ENCODE measurements around the gene REV3L.

The REV3L gene

DNA sequence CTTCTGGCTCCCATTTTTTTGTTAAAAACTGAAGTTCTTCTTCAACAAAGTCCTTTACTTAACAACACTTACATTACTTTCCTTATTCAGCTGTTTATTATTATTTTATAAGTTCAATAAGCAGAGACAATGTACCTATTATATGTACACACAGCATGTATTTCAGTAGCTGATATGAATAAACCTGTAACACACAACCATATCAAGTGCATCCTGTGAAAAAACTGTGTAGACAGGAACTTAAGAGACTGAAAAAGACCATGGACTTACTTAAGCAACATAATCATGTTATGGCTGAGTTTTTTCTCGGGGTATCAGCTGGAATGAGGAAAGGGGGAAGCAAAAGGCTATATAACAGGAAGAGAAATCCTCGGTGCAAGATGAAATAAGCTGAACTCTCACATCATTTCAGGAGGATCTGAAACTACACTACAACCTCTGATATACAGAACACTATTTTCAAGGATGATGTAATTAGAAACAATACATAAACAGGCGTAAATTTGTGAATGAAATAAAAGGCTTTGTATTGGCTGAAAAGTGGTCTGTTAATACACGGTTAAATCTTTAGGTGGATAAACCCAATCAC lies 70.9 kb downstream of the REV3L start:
- no peaks in the 10 kb centered on the region for H3K9me3 ChIP-seq (ENCODE audit: control insufficient read depth, low read length)
- no peak overlapping the region for H3K9ac ChIP-seq
- H2AFZ ChIP-seq: no peak overlapping the region
- no peak overlapping the region for H3K4me2 ChIP-seq (ENCODE audit: low read length)
- no peaks in the 10 kb centered on the region for H3K36me3 ChIP-seq (ENCODE audit: control insufficient read depth, insufficient read depth, low read length)
- no peak for TF ChIP-seq CTCF (IDR thresholded peaks at IDR 0.05)
- H3K4me1 ChIP-seq: no peaks in the 10 kb centered on the region
- H3K4me3 ChIP-seq (ENCODE audit: low read depth, low read length): no peak overlapping the region
- peaks cover under 1% of the 10 kb centered on the region for H3K79me2 ChIP-seq
- H3K27ac ChIP-seq: no peak overlapping the region
- no peaks in the 10 kb centered on the region for H3K27me3 ChIP-seq (ENCODE audit: control insufficient read depth, insufficient read depth, low read length)

DNA sequence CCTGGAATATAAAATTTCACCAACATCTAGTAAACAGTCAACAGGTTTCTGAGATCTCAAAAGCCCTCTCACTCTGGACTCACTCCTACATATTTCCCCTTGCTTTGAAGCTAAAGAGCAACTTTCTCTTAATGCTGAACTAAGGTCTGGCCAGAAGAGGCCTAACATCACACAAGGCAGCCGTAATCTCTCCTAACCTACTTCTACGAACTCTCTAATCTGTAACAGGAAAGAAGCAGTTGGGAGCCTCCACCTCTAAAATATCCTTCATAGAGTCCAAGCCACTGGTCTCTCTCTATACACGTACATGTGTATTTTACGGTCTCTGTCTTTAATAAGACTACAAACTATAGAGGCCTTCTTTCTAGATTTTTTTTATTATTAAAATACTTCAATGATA lies 72.0 kb downstream of the REV3L start:
- Histone ChIP-seq H3K79me2 (no peaks in the 10 kb centered on the region), H3K36me3 (ENCODE audit: control insufficient read depth, insufficient read depth, low read length) (no peaks in the 10 kb centered on the region), H3K4me2 (ENCODE audit: low read length) (no peak overlapping the region), H3K4me1 (no peaks in the 10 kb centered on the region), H3K27me3 (ENCODE audit: control insufficient read depth, insufficient read depth, low read length) (no peaks in the 10 kb centered on the region), H3K9ac (no peak overlapping the region), H3K4me3 (ENCODE audit: low read depth, low read length) (no peak overlapping the region), H3K27ac (no peak overlapping the region), H3K9me3 (ENCODE audit: control insufficient read depth, low read length) (no peaks in the 10 kb centered on the region), H2AFZ (no peak overlapping the region)
- no peak for TF ChIP-seq CTCF (IDR thresholded peaks at IDR 0.05)

GRCh38 chr6:111410371-111410770 lies 72.6 kb downstream of the REV3L start:
- Histone ChIP-seq H3K9me3 (ENCODE audit: control insufficient read depth, low read length) (no peaks in the 10 kb centered on the region), H3K27ac (no peak overlapping the region), H3K4me2 (ENCODE audit: low read length) (no peak overlapping the region), H3K4me1 (no peaks in the 10 kb centered on the region), H3K4me3 (ENCODE audit: low read depth, low read length) (no peak overlapping the region), H3K79me2 (no peaks in the 10 kb centered on the region), H3K36me3 (ENCODE audit: control insufficient read depth, insufficient read depth, low read length) (no peaks in the 10 kb centered on the region), H2AFZ (no peak overlapping the region), H3K9ac (no peak overlapping the region), H3K27me3 (ENCODE audit: control insufficient read depth, insufficient read depth, low read length) (no peaks in the 10 kb centered on the region)
- no peak for TF ChIP-seq CTCF (IDR thresholded peaks at IDR 0.05)

DNA sequence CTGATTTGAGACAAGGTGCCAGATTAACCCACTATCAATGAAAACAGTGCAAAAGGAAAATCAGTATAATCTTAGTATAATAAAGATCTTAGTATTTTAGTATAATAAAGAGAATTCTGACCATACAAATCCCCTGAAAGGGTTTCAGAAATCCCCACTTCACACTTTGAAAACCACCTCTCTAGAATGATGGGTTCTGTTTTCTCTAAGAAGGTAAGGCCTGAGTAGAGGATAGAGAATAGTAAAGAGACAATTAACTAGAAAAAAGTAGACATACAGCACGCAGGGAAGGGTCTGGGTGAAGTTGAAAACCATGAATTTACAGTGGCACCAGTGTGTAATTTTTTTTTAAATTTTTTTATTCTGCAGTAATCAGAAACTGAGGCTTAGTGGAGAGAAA lies 73.6 kb downstream of the REV3L start:
- no peaks in the 10 kb centered on the region for H3K4me1 ChIP-seq
- H2AFZ ChIP-seq: no peak overlapping the region
- no peak for TF ChIP-seq CTCF (IDR thresholded peaks at IDR 0.05)
- no peaks in the 10 kb centered on the region for H3K27me3 ChIP-seq (ENCODE audit: control insufficient read depth, insufficient read depth, low read length)
- H3K79me2 ChIP-seq: no peaks in the 10 kb centered on the region
- H3K36me3 ChIP-seq (ENCODE audit: control insufficient read depth, insufficient read depth, low read length): no peaks in the 10 kb centered on the region
- H3K9me3 ChIP-seq (ENCODE audit: control insufficient read depth, low read length): no peaks in the 10 kb centered on the region
- no peak overlapping the region for H3K4me3 ChIP-seq (ENCODE audit: low read depth, low read length)
- H3K4me2 ChIP-seq (ENCODE audit: low read length): no peak overlapping the region
- H3K9ac ChIP-seq: no peak overlapping the region
- H3K27ac ChIP-seq: no peak overlapping the region

- Histone ChIP-seq H3K79me2 (no peaks in the 10 kb centered on the region), H3K4me3 (ENCODE audit: low read depth, low read length) (no peak overlapping the region), H3K27ac (no peak overlapping the region), H2AFZ (no peak overlapping the region), H3K27me3 (ENCODE audit: control insufficient read depth, insufficient read depth, low read length) (no peaks in the 10 kb centered on the region), H3K4me1 (no peaks in the 10 kb centered on the region), H3K9me3 (ENCODE audit: control insufficient read depth, low read length) (peaks cover 3% of the 10 kb centered on the region), H3K4me2 (ENCODE audit: low read length) (no peak overlapping the region), H3K9ac (no peak overlapping the region), H3K36me3 (ENCODE audit: control insufficient read depth, insufficient read depth, low read length) (no peaks in the 10 kb centered on the region)
- no peak for TF ChIP-seq CTCF (IDR thresholded peaks at IDR 0.05)
Observed at GRCh38 chr6:111407686-111408085, 75.3 kb downstream of the REV3L start.
